SH-SY5Y (cell line): ENCODE measurements around the gene MAP3K2.

Experiments used
- GATA2 ChIP-seq: IDR thresholded peaks from 2 replicates; pipeline ENCODE4 v1.6.1; 2011; ENCODE audit warnings: mild to moderate bottlenecking, low read depth, low read length
- GATA3 ChIP-seq: IDR thresholded peaks from 2 replicates; pipeline ENCODE4 v1.6.1; 2011; ENCODE audit warnings: low read depth, mild to moderate bottlenecking, low read length, moderate library complexity

DNA sequence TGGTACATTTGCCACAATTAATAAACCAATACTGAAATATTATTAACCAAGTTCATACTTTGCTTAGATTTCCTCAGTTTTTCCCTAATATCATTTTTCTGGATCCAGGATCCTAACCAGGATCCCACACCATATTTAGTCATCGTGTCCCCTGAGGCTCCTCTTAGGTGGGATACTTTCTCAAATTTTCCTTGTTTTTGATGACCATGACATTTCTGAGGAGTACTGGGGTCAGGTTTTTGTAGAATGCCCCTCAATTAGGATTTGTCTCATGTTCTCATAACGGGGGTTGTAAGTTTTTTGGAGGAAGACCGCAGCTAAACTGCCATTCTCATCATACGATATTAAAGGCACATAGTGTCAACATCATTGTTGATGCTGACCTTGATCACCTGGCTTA lies 78.3 kb downstream of the MAP3K2 start:
- TF ChIP-seq GATA2 = no peak
- no peak for TF ChIP-seq GATA3
